Islet of Langerhans (tissue), 1 donor: ENCODE data around the gene SH3BP4.

Source experiments
- FAIRE-seq: peaks from one replicate; lab custom pipeline; 2011; peaks lifted over from hg19 to GRCh38; lab: Jason Lieb, UNC

SH3BP4 gene

GRCh38 chr2:235094457-235094856 is 142.6 kb downstream of the SH3BP4 start:
- no peak for FAIRE-seq

- FAIRE-seq: no peak
Observed at GRCh38 chr2:235095569-235095968, 143.8 kb downstream of the SH3BP4 start.

- no peak for FAIRE-seq
Observed at GRCh38 chr2:235096447-235096846, 144.6 kb downstream of the SH3BP4 start.

GRCh38 chr2:235097196-235097595 is 145.4 kb downstream of the SH3BP4 start:
- no peak for FAIRE-seq

GRCh38 chr2:235098269-235098668 is 146.5 kb downstream of the SH3BP4 start:
- FAIRE-seq: no peak

GRCh38 chr2:235098736-235099494 is 147.1 kb downstream of the SH3BP4 start:
- FAIRE-seq: no peak

- FAIRE-seq: no peak
Observed at GRCh38 chr2:235102896-235103295, 151.1 kb downstream of the SH3BP4 start.
